Large intestine (tissue), 3 donors: ENCODE measurements around the gene ASPHD1. TPM values are rescaled to one million over a fixed set of nuclear protein-coding genes. Genes with fewer than 3 reads are reported as not detected.
"Not testable (repeated sequence)": the region's sequence is repeated elsewhere in the genome, so short reads cannot be mapped to it uniquely, and the experiment has no call there.

Source experiments
- DNase-seq, 2 donors: peaks; one replicate each; pipeline versions ENCODE4 v3.0.0 to v3.0.0-alpha.2; 2013
- H3K27ac ChIP-seq: one replicate; pipeline ENCODE4 v1.5.1; 2013; ENCODE audit warnings: low read length
- H3K27me3 ChIP-seq: 2 replicates; pipeline ENCODE4 v1.6.1; 2013; ENCODE audit warnings: low read length; ENCODE audit not compliant: control insufficient read depth, insufficient read depth
- H3K36me3 ChIP-seq: 2 replicates; pipeline ENCODE4 v1.6.1; 2013; ENCODE audit warnings: low read length; ENCODE audit not compliant: control insufficient read depth, insufficient read depth
- H3K4me1 ChIP-seq: one replicate; pipeline ENCODE4 v1.6.1; 2013; ENCODE audit warnings: low read length; ENCODE audit not compliant: control insufficient read depth, insufficient read depth
- H3K4me3 ChIP-seq: one replicate; pipeline ENCODE4 v1.5.1; 2013; ENCODE audit warnings: low read length
- H3K9me3 ChIP-seq: one replicate; pipeline ENCODE4 v1.6.1; 2013; ENCODE audit warnings: mild to moderate bottlenecking, low read depth, low read length, moderate library complexity; ENCODE audit not compliant: control insufficient read depth
- WGBS: methylation state at CpG from one replicate; pipeline ENCODE4 v1.1.5; 2013; ENCODE audit warnings: low lambda C conversion rate; ENCODE audit not compliant: insufficient coverage; 5-methylcytosine and 5-hydroxymethylcytosine counted together
- polyA plus RNA-seq: library from polyadenylated mRNA; unstranded; fragments of 120-200 nt; gene quantifications from one replicate; pipeline ENCODE4 v1.2.1, GENCODE V29; 2013

ASPHD1 gene
- polyA plus RNA-seq, 1 donor = 15.0 TPM

DNA sequence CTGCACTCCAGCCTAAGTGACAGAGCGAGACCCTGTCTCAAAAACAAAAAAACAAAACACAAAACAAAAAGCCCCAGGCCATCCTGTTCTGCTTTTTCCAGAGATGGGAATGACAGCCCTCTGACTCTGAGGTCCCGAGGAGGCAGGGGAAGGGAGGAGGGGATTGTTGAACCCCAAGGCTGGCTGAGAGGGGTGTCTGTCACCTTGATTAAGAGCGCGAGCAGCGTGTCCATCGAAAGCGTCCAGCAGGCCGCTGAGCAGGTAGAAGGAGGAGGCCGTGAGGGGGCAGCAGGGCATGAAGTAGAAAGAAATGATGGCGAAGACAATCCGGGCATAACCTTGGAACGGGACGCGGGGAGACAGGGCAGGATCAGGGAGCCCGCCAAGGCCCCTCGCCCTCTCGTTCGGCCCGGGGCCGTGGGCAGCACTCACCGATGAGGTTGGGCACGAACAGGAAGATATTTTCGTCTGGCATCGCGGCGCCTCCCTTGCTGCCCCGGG, 37.9 kb upstream of the ASPHD1 start:
- Histone ChIP-seq H3K27ac (peak overlapping the region; percentile 91), H3K4me1 (peaks cover 18% of the 10 kb centered on the region)
- peak in 1 of 2 donors; percentile 54 for DNase-seq

DNA sequence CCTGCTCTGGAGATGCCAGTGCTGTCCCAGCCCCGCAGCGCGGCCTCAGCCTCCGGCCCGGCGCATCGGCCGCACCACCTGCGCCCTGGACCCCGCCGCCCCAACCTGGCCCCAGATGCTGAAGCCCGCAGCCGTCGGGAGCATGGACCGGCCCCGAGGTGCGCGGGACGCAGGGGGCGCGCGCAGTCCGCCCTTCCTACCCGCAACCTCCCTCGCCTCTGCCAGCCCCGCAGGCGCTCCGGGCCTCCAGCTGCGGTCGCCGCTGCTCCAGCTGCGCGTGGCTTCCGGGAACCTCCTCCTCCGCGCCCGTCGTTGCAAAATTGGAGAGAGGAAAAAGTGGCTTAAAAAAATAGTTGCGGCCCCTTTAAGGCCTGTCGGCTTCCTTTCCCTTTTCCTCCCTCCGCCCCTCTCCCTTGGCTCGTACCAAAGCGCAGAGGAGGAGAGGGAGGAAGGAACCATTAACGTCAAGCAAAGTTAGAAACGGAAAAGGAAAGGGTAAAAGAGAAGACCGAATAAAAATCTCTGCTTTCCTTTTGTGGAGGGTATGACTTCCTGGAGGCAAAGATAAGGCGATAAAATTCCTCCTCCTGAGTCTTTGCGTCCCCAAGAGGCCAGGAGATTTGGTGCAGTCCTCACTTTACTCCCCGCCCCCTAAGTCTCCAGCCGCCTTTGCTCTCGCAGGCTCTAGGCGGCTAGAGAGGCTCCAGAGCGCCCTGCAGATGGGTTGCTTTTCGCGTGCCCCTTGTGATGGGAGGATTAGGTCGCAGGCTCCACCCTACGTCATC, 37.2 kb upstream of the ASPHD1 start, which contains the start of gene CDIPT:
CDIPT (minus strand) TSS at position 343 of the 785 bp plus-strand sequence. CDS start 369 bp downstream, outside the sequence.
- H3K27me3 ChIP-seq = no peaks in the 10 kb centered on the region
- DNase-seq = peak; percentile 97 to 98
- H3K9me3 ChIP-seq = no peaks in the 10 kb centered on the region
- peak within 1 kb of the TSS; percentile 88 for H3K4me3 ChIP-seq
- H3K36me3 ChIP-seq = peaks cover 29% of the 10 kb centered on the region
- H3K4me1 ChIP-seq = peaks cover 18% of the 10 kb centered on the region
- WGBS = 0% methylated on average over 3 of the region's 57 CpGs
- peak within 1 kb of the TSS; percentile 91 for H3K27ac ChIP-seq

More for the DNA sequence above, 37.9 kb upstream of the ASPHD1 start:
- WGBS = 0% methylated on average over 1 of the region's 27 CpGs
- no peaks in the 10 kb centered on the region for H3K27me3 ChIP-seq
- peaks cover 30% of the 10 kb centered on the region for H3K36me3 ChIP-seq
- H3K9me3 ChIP-seq = no peaks in the 10 kb centered on the region
- peak overlapping the region; percentile 88 for H3K4me3 ChIP-seq

DNA sequence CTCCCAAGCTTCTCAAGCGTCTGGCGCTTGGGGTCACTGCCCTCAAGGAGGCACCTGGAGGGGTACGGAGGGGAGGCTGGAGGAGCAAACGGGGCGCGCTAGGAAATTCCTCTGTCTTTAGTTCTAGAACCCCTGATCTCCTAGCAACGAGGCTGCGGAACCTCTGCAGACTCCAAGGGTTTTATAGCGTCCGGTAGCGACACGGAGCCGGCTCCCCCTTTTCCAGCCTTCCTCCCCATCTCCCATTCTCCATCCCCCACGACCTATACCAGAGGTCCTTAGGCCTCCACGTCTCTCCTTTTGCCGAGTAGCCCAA, 36.7 kb upstream of the ASPHD1 start:
- Histone ChIP-seq H3K27me3 (no peaks in the 10 kb centered on the region), H3K4me1 (peaks cover 18% of the 10 kb centered on the region), H3K36me3 (peaks cover 24% of the 10 kb centered on the region), H3K4me3 (peak overlapping the region; percentile 88), H3K9me3 (no peaks in the 10 kb centered on the region), H3K27ac (peak overlapping the region; percentile 91)
- WGBS = no CpG with 5 or more reads among the region's 16 CpGs
- no peak for DNase-seq

DNA sequence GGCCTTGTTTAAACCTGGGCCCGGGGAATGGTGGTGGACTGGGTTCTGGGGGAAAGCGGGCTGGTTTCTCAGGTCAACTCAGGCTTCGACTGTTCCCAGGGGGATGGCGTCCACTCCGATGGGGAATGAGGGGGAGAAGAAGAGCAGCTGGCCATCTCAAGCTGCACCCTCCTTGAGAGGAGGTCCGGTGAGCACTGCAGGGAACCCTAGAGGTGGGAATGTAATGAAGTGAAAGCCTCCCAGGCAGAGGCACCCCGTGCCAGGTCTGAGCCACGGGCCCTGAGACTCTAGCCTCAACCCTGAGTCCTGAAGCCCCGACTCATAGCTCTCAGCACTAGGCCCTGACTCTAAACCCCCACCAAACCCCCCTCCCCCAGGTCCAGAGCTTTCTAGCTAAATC, 36.1 kb upstream of the ASPHD1 start:
- Histone ChIP-seq H3K27ac (no peak overlapping the region), H3K36me3 (peaks cover 18% of the 10 kb centered on the region), H3K4me3 (no peak overlapping the region), H3K4me1 (peaks cover 18% of the 10 kb centered on the region), H3K9me3 (no peaks in the 10 kb centered on the region), H3K27me3 (no peaks in the 10 kb centered on the region)
- DNase-seq = no peak
- WGBS = no CpG with 5 or more reads among the region's 9 CpGs

DNA sequence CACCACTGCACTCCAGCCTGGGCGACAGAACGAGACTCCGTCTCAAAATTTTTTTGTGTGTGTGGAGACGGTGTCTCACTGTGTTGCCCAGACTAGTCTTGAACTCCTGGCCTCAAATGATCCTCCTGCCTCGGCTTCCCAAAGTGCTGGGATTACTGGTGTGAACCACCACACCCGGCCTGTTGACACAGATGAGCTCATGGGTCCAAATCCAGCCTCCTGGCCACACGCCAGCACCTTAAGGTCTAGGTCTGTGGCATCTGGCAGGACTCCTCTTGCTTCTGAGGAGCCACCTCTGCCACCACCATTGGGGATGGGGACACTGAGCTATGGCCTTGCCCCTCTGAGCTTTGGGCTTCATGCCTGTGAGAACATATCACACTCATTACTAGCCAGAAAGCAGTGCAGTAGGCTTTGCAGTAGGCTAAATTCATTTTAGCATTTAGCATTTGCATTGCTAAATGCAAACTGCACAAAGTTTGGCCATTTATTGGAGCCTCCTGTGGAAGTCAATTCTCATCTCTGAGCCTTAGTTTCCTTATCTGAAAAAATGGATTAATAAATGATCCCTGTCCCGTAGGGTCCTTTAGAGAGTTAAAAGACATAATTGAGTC, 31.8 kb upstream of the ASPHD1 start:
- DNase-seq = no peak
- Histone ChIP-seq H3K27ac (no peak overlapping the region), H3K4me1 (peaks cover 4% of the 10 kb centered on the region), H3K36me3 (peaks cover 7% of the 10 kb centered on the region), H3K4me3 (no peak overlapping the region), H3K27me3 (no peaks in the 10 kb centered on the region), H3K9me3 (no peaks in the 10 kb centered on the region)
- WGBS = no CpG with 5 or more reads among the region's 8 CpGs

- not testable (repeated sequence) for H3K27ac ChIP-seq, H3K36me3 ChIP-seq, H3K4me1 ChIP-seq, H3K9me3 ChIP-seq, H3K27me3 ChIP-seq, DNase-seq, H3K4me3 ChIP-seq
- no CpG with 5 or more reads among the region's 8 CpGs for WGBS
Measured at GRCh38 chr16:29869067-29869466, 31.2 kb upstream of the ASPHD1 start.

- Histone ChIP-seq H3K27me3 (peaks cover 14% of the 10 kb centered on the region), H3K4me1 (peaks cover 3% of the 10 kb centered on the region), H3K36me3 (peaks cover 7% of the 10 kb centered on the region), H3K27ac (no peak overlapping the region), H3K4me3 (no peak overlapping the region), H3K9me3 (peaks cover 1% of the 10 kb centered on the region)
- no peak for DNase-seq
- WGBS = no CpG with 5 or more reads among the region's 16 CpGs
Measured at GRCh38 chr16:29871822-29872546, 28.3 kb upstream of the ASPHD1 start.

- Histone ChIP-seq H3K4me1 (peaks cover 7% of the 10 kb centered on the region), H3K36me3 (peaks cover 7% of the 10 kb centered on the region), H3K27ac (no peak overlapping the region), H3K9me3 (peaks cover 5% of the 10 kb centered on the region), H3K4me3 (no peak overlapping the region), H3K27me3 (peaks cover 23% of the 10 kb centered on the region)
- DNase-seq = no peak
- WGBS = no CpG with 5 or more reads among the region's 26 CpGs
Measured at GRCh38 chr16:29873319-29873718, 27.0 kb upstream of the ASPHD1 start.

DNA sequence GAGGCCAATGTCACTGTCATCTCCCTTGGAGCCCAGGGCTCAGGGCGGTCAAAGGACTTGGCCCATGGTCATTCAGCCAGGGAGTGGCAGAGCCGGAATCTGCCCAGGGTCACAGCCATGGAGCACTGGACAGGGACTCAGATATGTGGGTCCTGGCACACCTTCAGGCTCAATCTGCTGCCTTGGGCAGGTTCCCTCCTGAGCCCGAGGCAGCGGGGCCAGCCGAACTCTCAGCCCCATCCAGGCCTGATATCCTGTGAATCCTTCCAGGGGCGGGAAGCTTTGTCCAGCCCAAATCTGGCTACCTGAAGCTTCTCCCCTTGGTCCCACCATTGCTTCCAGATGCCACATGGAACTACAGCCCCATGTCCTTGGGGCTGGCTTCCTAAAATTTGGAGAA, 25.1 kb upstream of the ASPHD1 start:
- Histone ChIP-seq H3K4me3 (no peak overlapping the region), H3K36me3 (peaks cover 7% of the 10 kb centered on the region), H3K9me3 (peaks cover 5% of the 10 kb centered on the region), H3K4me1 (peaks cover 7% of the 10 kb centered on the region), H3K27me3 (peaks cover 23% of the 10 kb centered on the region), H3K27ac (no peak overlapping the region)
- no peak for DNase-seq
- WGBS = no CpG with 5 or more reads among the region's 6 CpGs

DNA sequence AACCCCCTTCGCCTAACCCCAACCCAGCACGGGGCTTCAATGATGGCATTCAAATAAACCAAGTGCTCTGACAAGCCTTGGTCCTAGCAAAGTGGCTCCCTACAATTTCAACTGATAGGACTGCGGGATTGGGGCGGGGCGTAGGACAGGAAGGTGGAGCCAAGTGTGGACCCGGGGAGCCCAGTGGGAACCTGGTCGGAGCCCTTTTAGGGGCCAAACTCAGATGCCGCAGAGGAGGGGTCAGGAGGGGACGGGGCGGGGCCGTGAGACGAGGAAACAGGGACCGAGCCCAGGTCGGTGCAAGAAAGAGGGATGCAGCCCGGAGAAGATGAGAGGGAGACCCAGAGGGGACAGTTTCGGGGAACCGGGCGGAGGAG, 24.1 kb upstream of the ASPHD1 start:
- peaks cover 5% of the 10 kb centered on the region for H3K36me3 ChIP-seq

More for the DNA sequence above, 24.1 kb upstream of the ASPHD1 start:
- DNase-seq = no peak
- Histone ChIP-seq H3K27me3 (peaks cover 23% of the 10 kb centered on the region), H3K4me1 (peaks cover 7% of the 10 kb centered on the region), H3K27ac (no peak overlapping the region), H3K4me3 (no peak overlapping the region), H3K9me3 (peaks cover 5% of the 10 kb centered on the region)
- no CpG with 5 or more reads among the region's 18 CpGs for WGBS
